HepG2 (cell line): ENCODE results near the gene HYPK. TPM values are rescaled to one million over a fixed set of nuclear protein-coding genes. Genes with fewer than 3 reads are reported as not detected.

ENCODE experiments used
- ATAC-seq: fragments of 200-7000 bp; cut with Tn5 transposase; 3 replicates; pipeline ENCODE4 v1.9.1; 2020; ENCODE audit warnings: mild to moderate bottlenecking, moderate library complexity
- BruUV-seq: library from RNA; stranded (reverse); fragments of 400-500 nt; replicated peaks from 2 replicates; lab custom pipeline; 2021; lab: Mats Ljungman, UMichigan
- CTCF ChIA-PET: fragments of 300-600 bp; formaldehyde crosslinking; extraction: SDS; loops from one replicate; lab custom pipeline; 2021; ENCODE audit warnings: low total read pairs, inconsistent platforms, low intra/inter-chr PET ratio; lab: Yijun Ruan, JAX
- POLR2A ChIA-PET: fragments of 350-600 bp; sonication (Branson Sonifier 250); formaldehyde crosslinking; loops from one replicate; lab custom pipeline; 2020; ENCODE audit warnings: antibody characterized with exemption, inconsistent platforms; lab: Yijun Ruan, JAX
- DNase-seq: peaks from one replicate; pipeline ENCODE4 v3.0.0-alpha.2; 2015; ENCODE audit warnings: low spot score
- FAIRE-seq: peaks from 3 replicates; lab custom pipeline; 2011; peaks lifted over from hg19 to GRCh38; lab: Jason Lieb, UNC
- H2AFZ ChIP-seq: one replicate; pipeline ENCODE4 v1.6.1; 2011; ENCODE audit warnings: low read length, inconsistent platforms
- H3K27ac ChIP-seq: fragments of 300-600 bp; 3 replicates; pipeline ENCODE4 v1.8.0; 2011; ENCODE audit warnings: mixed run types, mild to moderate bottlenecking, mixed read lengths, low read length, inconsistent platforms; ENCODE audit not compliant: insufficient read depth; ENCODE audit errors: extremely low read length
- H3K27me3 ChIP-seq, 2 experiments: fragments of 200-600 bp in 1 of 2; 2 replicates in 1 of 2; 3 replicates in 1 of 2; pipeline versions ENCODE4 v1.6.0 to v1.8.0; 2011; ENCODE audit warnings: low read length in 2 of 2, mild to moderate bottlenecking in 2 of 2, moderate library complexity in 2 of 2, inconsistent platforms in 1 of 2; ENCODE audit not compliant: insufficient read depth in 2 of 2, control insufficient read depth in 1 of 2
- H3K36me3 ChIP-seq, 2 experiments: fragments of 200-600 bp in 1 of 2; replicated peaks in 1 of 2; 2 replicates in 1 of 2; 3 replicates in 1 of 2; pipeline versions ENCODE4 v1.5.1 to v1.8.0; 2011; ENCODE audit warnings: low read length in 2 of 2, inconsistent platforms in 1 of 2; ENCODE audit not compliant: insufficient read depth in 2 of 2, control insufficient read depth in 1 of 2
- H3K4me1 ChIP-seq: 2 replicates; pipeline ENCODE4 v1.5.1; 2012; ENCODE audit warnings: low read length, inconsistent platforms; ENCODE audit not compliant: insufficient read depth
- H3K4me2 ChIP-seq: 2 replicates; pipeline ENCODE4 v1.6.0; 2011; ENCODE audit warnings: low read depth, low read length, inconsistent platforms
- H3K4me3 ChIP-seq, 3 experiments: fragments of 200-600 bp in 1 of 3; sonication (generic), shearing (Covaris generic) in 1 of 3; replicated peaks in 1 of 3; 2 replicates each; pipeline ENCODE4 v1.5.1; 2011 to 2016; ENCODE audit warnings: low read length in 3 of 3, inconsistent platforms in 2 of 3, low read depth in 2 of 3, mild to moderate bottlenecking in 2 of 3, control low read depth in 1 of 3, mixed read lengths in 1 of 3; ENCODE audit not compliant: insufficient read depth in 1 of 3
- H3K79me2 ChIP-seq: one replicate; pipeline ENCODE4 v1.6.1; 2011; ENCODE audit warnings: low read length, inconsistent platforms; ENCODE audit not compliant: insufficient read depth
- H3K9ac ChIP-seq: 2 replicates; pipeline ENCODE4 v1.6.0; 2011; ENCODE audit warnings: mild to moderate bottlenecking, low read depth, low read length, inconsistent platforms; ENCODE audit not compliant: insufficient read depth
- H3K9me3 ChIP-seq: 2 replicates; pipeline ENCODE4 v1.5.1; 2012; ENCODE audit warnings: mild to moderate bottlenecking, low read length
- H4K20me1 ChIP-seq: 2 replicates; pipeline ENCODE4 v1.6.0; 2011; ENCODE audit warnings: inconsistent platforms, mild to moderate bottlenecking, low read length, moderate library complexity; ENCODE audit not compliant: insufficient read depth
- CENPX ChIP-seq: sonication (generic); formaldehyde crosslinking; IDR thresholded peaks from 2 replicates; pipeline ENCODE4 v1.9.0; 2021; ENCODE audit warnings: mild to moderate bottlenecking, missing genetic modification reagents, moderate library complexity
- GATA4 ChIP-seq: sonication (generic); IDR thresholded peaks from 2 replicates; pipeline ENCODE4 v1.6.1; 2016; ENCODE audit warnings: antibody characterized with exemption, low read depth, borderline replicate concordance
- JUN ChIP-seq: sonication (generic); formaldehyde crosslinking; IDR thresholded peaks from 2 replicates; pipeline ENCODE4 v1.4.0; 2020; ENCODE audit warnings: mild to moderate bottlenecking, missing genetic modification reagents
- POGK ChIP-seq: sonication (generic); formaldehyde crosslinking; conservative IDR thresholded peaks from 2 replicates; pipeline ENCODE4 v1.8.0; 2022; ENCODE audit warnings: mild to moderate bottlenecking, moderate library complexity, missing genetic modification reagents
- RBFOX2 ChIP-seq: fragments of 200-400 bp; formaldehyde crosslinking; IDR thresholded peaks from 2 replicates; pipeline ENCODE4 v1.6.1; 2017; ENCODE audit warnings: low read depth, mild to moderate bottlenecking, low read length
- SNAI1 ChIP-seq: sonication (generic); formaldehyde crosslinking; IDR thresholded peaks from 2 replicates; pipeline ENCODE4 v1.5.0; 2020; ENCODE audit warnings: mild to moderate bottlenecking, missing genetic modification reagents, borderline replicate concordance
- ZC3H4 ChIP-seq: sonication (generic); formaldehyde crosslinking; IDR thresholded peaks from 2 replicates; pipeline ENCODE4 v1.4.0; 2020; ENCODE audit warnings: missing genetic modification reagents, borderline replicate concordance
- ZFY ChIP-seq: sonication (generic); formaldehyde crosslinking; IDR thresholded peaks from 2 replicates; pipeline ENCODE4 v1.4.0; 2020; ENCODE audit warnings: missing genetic modification reagents
- ZNF329 ChIP-seq: sonication (generic); formaldehyde crosslinking; IDR thresholded peaks from 2 replicates; pipeline ENCODE4 v1.9.0; 2021; ENCODE audit warnings: low read depth, mild to moderate bottlenecking, missing genetic modification reagents
- ZNF629 ChIP-seq: sonication (generic); formaldehyde crosslinking; conservative IDR thresholded peaks from 2 replicates; pipeline ENCODE4 v1.5.0; 2020; ENCODE audit warnings: missing genetic modification reagents
- WGBS: methylation state at CpG from one replicate; pipeline ENCODE4 v1.1.6; 2017; ENCODE audit warnings: low lambda C conversion rate; 5-methylcytosine and 5-hydroxymethylcytosine counted together
- in situ Hi-C: cut with HindIII; loops from 2 replicates; pipeline ENCODE4 v1.10.0; 2017; ENCODE audit warnings: low pct_unique_long_range_greater_than_20kb; ENCODE audit not compliant: extremely low pct_ligation_motif_present
- intact Hi-C: fragments of 100-400 bp; cut with micrococcal nuclease; formaldehyde crosslinking; loops from one replicate; pipeline ENCODE4 v1.10.0; 2022; ENCODE audit not compliant: unreplicated experiment
- polyA plus RNA-seq, 8 experiments: library from polyadenylated mRNA; depleted of rRNA in 3 of 8; stranded (reverse) in 7 of 8; unstranded in 1 of 8; fragments of >200 nt; fragmentation: Illumina TruSeq in 4 of 8; extraction: Trizol in 4 of 8; gene quantifications; 2 replicates each; pipeline versions ENCODE4 v1.2.1 to v1.2.3, GENCODE V29; 2011 to 2016; ENCODE audit warnings: low read depth in 4 of 8, missing spikeins in 1 of 8, mixed read lengths in 1 of 8; ENCODE audit not compliant: insufficient read depth in 1 of 8
- total RNA-seq, 5 experiments: library from RNA; depleted of rRNA; stranded (reverse); fragments of >200 nt; fragmentation: Illumina TruSeq; extraction: Trizol; gene quantifications; 2 replicates each; pipeline ENCODE4 v1.2.3, GENCODE V29; 2016; ENCODE audit warnings: low read depth in 1 of 5
- TF ChIP-seq, protein P1 (sequence below): sonication (generic); formaldehyde crosslinking; IDR thresholded peaks from 2 replicates; pipeline ENCODE4 v1.5.0; 2020; ENCODE audit warnings: mild to moderate bottlenecking, missing genetic modification reagents

Gene HYPK
- total and polyA plus RNA-seq, 2 of the 13 experiments (the other 11 are each of a cell fraction or from before 2014, with no cell fraction given), result 13.5 to 16.5 TPM

- TF ChIP-seq POGK (CRISPR knock-in tag), result peak; percentile 58; the same call in 1 of the 2 replicates
- peak; percentile 47; the same call in 1 of the 2 replicates for TF ChIP-seq ZFY (CRISPR knock-in tag)
- TF ChIP-seq ZC3H4 (CRISPR knock-in tag), result 0 out of 2 replicates have a peak, but pooled peaks have one; percentile 46
- peak; percentile 64; the same call in 1 of the 2 replicates for TF ChIP-seq ZNF329
Measured at GRCh38 chr15:43800286-43801141, at the start of gene HYPK (continued).

GRCh38 chr15:43751885-43752284 is 48.5 kb upstream of the HYPK start:
- CTCF ChIA-PET, result no interaction called here

More at GRCh38 chr15:43751885-43752284, 48.5 kb upstream of the HYPK start:
- ATAC-seq, result no peak
- Histone ChIP-seq H3K4me3 (no peak overlapping the region), H3K9ac (no peak overlapping the region), H3K4me2 (no peak overlapping the region), H3K9me3 (no peaks in the 10 kb centered on the region), H4K20me1 (peaks cover 45% of the 10 kb centered on the region), H3K27me3 (no peaks in the 10 kb centered on the region; a peak in 1 of 5 replicates), H3K27ac (no peak overlapping the region), H3K36me3 (peaks cover 5 to 55% of the 10 kb centered on the region in 2 experiments; a peak in 4 of 5 replicates), H3K4me1 (peaks cover 47% of the 10 kb centered on the region), H2AFZ (no peak overlapping the region), H3K79me2 (peaks cover 73% of the 10 kb centered on the region)
- no peak for FAIRE-seq
- no TSS peak for BruUV-seq
- POLR2A ChIA-PET, result no interaction called here
- intact Hi-C loops, result no loop called here
- TF ChIP-seq SNAI1 (CRISPR knock-in tag), result no peak
- TF ChIP-seq CENPX (CRISPR knock-in tag), result no peak
- TF ChIP-seq ZNF629 (CRISPR knock-in tag), result no peak
- TF ChIP-seq, protein P1, sequence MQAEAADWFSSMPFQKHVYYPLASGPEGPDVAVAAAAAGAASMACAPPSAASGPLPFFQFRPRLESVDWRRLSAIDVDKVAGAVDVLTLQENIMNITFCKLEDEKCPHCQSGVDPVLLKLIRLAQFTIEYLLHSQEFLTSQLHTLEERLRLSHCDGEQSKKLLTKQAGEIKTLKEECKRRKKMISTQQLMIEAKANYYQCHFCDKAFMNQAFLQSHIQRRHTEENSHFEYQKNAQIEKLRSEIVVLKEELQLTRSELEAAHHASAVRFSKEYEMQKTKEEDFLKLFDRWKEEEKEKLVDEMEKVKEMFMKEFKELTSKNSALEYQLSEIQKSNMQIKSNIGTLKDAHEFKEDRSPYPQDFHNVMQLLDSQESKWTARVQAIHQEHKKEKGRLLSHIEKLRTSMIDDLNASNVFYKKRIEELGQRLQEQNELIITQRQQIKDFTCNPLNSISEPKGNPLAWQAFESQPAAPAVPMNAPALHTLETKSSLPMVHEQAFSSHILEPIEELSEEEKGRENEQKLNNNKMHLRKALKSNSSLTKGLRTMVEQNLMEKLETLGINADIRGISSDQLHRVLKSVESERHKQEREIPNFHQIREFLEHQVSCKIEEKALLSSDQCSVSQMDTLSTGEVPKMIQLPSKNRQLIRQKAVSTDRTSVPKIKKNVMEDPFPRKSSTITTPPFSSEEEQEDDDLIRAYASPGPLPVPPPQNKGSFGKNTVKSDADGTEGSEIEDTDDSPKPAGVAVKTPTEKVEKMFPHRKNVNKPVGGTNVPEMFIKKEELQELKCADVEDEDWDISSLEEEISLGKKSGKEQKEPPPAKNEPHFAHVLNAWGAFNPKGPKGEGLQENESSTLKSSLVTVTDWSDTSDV, result no peak
- no peak for TF ChIP-seq JUN
- 0 out of 2 replicates have a peak, but pooled peaks have one; percentile 35 for TF ChIP-seq RBFOX2
- no peak for TF ChIP-seq GATA4
- no peak for DNase-seq
- 94% methylated on average over 6 of the region's 6 CpGs for WGBS
- in situ Hi-C loops, result loop anchor here (25.0 kb wide), 1 partner anchor 315 kb away; no protein-coding TSS in a partner anchor
